NCI-H524 treated with DMSO at 0.1 percent for 48 hours (cell line): ENCODE data around the gene LAIR1.

ENCODE experiments used
- DNase-seq: peaks from one replicate; lab custom pipeline; 2025; lab: John Stamatoyannopoulos, UW

Gene LAIR1

GRCh38 chr19:54317108-54317964 lies 47.4 kb downstream of the LAIR1 start:
- no peak for DNase-seq

GRCh38 chr19:54316746-54317107 lies 48.0 kb downstream of the LAIR1 start:
- no peak for DNase-seq

- DNase-seq, result no peak
Measured at GRCh38 chr19:54315956-54316355, 48.8 kb downstream of the LAIR1 start.

- no peak for DNase-seq
Measured at GRCh38 chr19:54312436-54313377, 52.0 kb downstream of the LAIR1 start, which contains the start of gene LILRA5. Gene LILRA5 (minus strand): TSS chr19:54313166. CDS start chr19:54313019, 147 bp downstream.

- DNase-seq, result no peak
Measured at GRCh38 chr19:54312011-54312410, 52.7 kb downstream of the LAIR1 start.

- no peak for DNase-seq
Measured at GRCh38 chr19:54311486-54311885, 53.2 kb downstream of the LAIR1 start.

- DNase-seq, result no peak
Measured at GRCh38 chr19:54310543-54310942, 54.2 kb downstream of the LAIR1 start.

GRCh38 chr19:54309811-54310210 lies 54.9 kb downstream of the LAIR1 start:
- no peak for DNase-seq

- DNase-seq, result no peak
Measured at GRCh38 chr19:54307389-54308020, 57.2 kb downstream of the LAIR1 start.

GRCh38 chr19:54305141-54305540 lies 59.6 kb downstream of the LAIR1 start:
- DNase-seq, result no peak

- DNase-seq, result no peak
Measured at GRCh38 chr19:54302257-54302656, 62.5 kb downstream of the LAIR1 start.
